HG03571 (cell line): Measurements from ENCODE around the gene C8B.

ENCODE experiments used
- ATAC-seq: cut with Tn5 transposase; IDR thresholded peaks from one replicate; pipeline ENCODE4 v1.9.1; 2021; ENCODE audit not compliant: unreplicated experiment

C8B gene

DNA sequence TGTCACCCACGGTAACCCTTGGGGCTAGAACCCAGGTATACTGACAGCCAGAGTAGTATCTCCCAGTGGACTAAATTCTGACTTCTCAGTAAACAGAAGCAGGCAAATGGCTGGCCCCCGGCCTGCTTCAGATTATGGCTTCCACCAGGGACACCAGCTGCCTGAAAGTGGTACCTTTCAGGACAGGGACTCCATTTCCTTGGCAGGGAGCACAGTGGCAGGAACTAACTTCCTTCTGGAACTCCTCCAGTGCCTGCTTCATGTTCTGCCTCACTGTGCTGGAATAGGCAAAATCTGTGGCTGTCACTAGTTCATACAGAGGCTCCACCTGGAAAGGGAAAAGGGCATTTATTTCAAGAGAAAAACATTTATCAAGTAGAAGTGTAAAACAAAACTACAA lies 32.7 kb downstream of the C8B start:
- no peak for ATAC-seq

DNA sequence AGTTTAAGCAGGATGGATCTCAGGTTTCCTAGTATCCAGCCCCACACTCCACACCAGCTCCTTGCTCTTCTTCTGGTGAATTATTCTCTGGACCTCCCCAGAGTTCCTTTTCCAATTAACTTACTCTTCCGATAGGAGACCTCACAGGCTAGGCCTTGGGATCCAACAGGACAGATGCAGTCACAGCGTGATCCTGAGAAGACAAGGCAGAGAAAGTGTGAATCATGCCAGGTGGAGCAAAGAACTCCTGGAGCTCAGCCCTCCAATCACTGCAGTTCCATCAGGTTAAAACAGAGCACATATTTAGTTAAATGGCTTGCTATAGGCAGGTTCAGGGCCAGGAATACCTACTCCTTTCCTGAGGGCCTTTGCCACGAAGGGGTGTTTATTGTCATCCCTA lies 34.1 kb downstream of the C8B start:
- ATAC-seq = no peak

DNA sequence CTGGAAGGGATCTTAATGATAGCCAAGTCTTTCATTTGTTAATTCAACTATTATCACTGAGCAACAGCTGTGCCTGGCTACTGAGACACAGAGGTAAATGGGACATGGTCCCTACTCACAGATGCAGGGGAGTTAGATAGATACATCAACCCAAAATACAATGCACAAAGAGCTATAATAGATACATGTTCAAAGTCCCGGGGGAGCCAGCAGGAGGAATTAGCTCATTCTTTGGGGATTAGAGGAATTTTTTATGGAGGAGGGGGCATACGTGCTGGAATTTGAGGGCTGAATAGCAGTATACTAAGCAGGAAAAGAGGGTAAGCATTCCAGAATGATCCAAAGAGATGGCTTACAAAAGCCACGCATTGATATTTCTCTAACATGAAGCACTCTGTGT lies 34.6 kb downstream of the C8B start:
- ATAC-seq = no peak

GRCh38 chr1:56929492-56929891 lies 36.3 kb downstream of the C8B start:
- ATAC-seq = no peak

DNA sequence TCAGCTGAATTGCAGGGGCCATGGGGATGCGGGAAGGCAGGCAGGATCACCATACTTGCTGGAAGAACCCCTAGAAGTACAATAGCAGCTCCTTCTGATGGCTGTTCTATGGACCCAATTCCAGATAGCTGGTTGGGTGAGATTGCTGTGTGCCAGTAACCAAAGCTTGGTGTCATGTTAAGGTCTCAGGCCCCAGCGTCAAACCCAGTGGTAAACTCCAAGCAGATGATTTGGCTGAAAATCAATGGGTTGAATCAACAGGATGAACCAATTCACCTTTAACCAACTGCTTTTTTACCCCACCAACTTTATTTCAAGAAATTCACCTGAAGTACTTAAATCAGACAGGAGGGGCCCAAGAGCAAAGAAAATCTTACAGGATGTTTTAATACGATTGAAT lies 37.8 kb downstream of the C8B start:
- ATAC-seq = no peak

DNA sequence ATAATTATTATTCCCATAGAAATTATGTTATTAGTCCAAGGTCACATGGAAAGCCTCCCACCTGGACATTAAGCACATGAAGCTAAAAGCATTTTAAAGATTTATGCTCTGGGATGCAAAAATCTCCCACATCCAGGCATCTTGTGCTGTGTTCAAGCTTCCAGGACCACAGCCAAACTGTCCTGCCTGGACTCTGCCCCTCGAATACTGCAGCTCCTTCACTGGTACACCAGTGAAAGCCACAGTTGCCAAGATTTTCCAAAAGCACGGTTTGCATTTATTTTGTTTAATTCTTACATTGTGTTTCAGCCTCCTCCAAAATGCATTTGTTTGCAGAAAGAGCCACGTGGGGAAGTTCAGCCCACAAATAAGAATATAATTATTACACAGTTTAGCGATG lies 38.6 kb downstream of the C8B start:
- ATAC-seq = no peak

DNA sequence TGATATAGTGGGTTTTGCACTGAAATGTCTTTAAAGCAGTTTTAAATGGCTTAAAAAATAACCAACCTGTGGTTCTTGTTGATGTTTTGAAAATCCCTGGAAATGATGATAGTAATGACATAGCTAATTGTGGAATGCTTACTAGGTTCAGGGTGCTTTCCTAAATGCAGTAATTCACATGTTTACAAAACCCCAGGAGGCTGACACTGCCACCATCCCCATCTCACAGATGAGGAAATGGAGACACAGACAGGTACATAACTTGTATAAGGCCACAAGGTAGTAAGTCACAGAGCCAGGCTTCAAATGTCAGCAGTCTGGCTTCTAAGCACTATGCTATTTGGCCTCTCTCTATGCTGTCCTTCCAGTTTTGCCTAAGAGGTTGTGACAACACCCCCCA lies 40.6 kb downstream of the C8B start:
- no peak for ATAC-seq

GRCh38 chr1:56924116-56924515 lies 41.7 kb downstream of the C8B start:
- ATAC-seq = no peak

GRCh38 chr1:56923201-56923600 lies 42.6 kb downstream of the C8B start:
- no peak for ATAC-seq

DNA sequence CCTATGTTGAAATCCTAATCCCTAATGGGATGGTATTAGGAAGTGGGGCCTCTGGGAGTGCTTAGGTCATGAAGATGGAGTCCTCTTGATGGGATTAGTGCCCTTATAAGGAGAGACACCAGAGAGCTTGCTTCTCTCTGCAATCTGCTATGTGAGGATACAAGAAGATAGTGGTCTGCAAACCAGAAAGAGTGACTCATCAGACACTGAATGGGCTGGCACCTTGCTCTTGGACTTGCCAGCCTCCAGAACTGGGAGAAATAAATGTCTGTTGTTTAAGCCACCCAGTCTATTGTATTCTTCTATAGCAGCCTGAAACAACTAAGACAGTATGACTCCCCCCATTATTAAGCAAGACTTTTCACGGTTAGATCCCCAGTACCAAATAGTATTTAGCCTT lies 43.3 kb downstream of the C8B start:
- ATAC-seq = no peak

GRCh38 chr1:56922070-56922469 lies 43.7 kb downstream of the C8B start:
- no peak for ATAC-seq

DNA sequence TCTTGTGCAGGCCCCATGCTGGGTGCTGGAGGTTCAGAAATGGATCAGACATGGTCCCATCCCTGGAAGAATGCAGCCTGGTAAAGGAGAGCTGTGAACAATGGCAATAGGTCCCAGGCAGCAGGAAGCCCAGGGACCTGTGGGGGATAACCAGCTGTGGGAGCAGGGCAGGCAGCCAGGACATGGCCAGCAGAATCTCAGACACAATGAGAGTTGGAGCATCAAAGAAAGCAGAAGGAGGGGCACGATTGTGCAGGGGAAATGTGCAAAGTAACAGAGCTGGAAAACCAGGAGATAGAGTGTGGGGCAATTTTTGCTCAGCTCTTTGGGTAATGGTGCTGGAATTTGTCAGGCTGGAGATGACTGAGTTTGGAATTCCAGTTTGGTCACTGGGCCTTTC lies 44.3 kb downstream of the C8B start:
- ATAC-seq = no peak

DNA sequence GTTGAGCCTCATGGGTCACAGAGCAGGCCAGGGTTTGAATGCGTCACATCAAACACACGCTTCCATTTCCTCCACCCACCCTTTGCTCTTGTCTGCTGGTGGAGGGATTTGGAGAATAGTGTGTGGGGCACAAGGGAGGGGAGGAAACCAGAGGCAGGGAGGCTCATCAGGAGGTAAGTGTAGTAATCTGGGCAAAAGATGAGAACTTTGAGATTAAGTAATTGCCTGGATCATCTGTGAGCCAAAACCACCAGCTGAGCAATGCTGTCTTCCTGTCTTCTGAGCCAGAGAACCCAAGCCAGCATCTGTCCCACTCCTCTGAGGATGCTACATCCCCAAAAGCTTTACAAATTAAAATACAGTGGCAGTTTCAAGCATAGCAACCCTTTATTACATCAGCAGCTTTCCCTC lies 45.2 kb downstream of the C8B start:
- ATAC-seq = no peak

GRCh38 chr1:56917356-56917755 lies 48.5 kb downstream of the C8B start:
- no peak for ATAC-seq

- no peak for ATAC-seq
These were observed 49.2 kb downstream of the C8B start for GRCh38 chr1:56916630-56917029.

GRCh38 chr1:56915960-56916359 lies 49.9 kb downstream of the C8B start:
- no peak for ATAC-seq

DNA sequence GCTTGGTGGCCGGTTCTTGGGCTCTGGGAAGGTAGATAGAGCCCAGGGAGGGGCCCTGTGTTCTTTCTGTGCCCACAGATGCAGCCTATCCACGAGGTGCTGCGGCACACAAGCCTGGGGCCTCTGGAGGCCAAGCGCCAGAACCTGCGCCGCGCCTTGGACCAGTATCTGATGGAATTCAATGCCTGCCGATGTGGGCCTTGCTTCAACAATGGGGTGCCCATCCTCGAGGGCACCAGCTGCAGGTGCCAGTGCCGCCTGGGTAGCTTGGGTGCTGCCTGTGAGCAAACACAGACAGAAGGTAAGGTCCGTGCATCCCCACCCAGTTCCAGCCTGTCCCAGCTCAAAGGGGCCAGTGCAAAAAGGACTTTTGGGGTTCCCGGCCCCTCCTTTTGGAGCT lies 53.5 kb downstream of the C8B start:
- ATAC-seq = no peak

DNA sequence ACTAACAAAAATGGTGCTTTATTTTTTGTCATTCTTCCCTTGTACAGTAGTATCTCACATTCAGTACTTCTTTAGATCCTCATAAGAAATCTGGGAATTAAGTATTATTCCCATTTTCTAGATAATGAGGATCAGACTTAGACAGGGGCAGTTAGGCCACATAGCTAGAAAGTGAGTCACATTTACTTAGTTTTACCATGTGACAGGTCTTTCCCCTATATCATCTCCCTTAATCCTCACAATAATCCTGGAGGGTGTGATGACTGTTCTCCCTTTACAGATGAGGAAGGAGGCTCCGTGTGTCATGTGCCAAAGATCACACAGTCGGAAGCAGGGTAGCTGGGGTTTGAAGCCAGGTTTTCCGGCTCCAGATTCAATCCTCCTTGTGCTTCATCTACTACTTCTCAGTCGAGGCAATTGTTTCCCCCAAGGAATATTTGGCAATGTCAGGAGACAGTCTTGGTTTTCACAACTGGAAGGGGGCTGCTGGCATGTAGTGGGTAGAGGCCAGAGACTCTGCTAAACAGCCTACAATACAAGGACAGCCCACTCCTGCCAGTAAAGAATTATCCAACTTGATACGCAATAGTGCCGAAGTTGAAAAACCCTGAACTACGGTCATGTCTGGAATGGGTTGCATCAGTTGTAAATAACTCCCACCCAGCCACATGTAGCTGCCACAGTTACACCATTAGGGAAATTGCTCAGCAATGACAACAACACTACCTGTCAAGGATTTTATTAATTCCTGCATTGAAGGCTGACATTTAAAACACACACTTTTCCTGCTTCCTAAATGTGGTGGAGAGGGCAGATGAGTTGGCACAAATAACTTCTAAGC lies 54.5 kb downstream of the C8B start:
- ATAC-seq = no peak

DNA sequence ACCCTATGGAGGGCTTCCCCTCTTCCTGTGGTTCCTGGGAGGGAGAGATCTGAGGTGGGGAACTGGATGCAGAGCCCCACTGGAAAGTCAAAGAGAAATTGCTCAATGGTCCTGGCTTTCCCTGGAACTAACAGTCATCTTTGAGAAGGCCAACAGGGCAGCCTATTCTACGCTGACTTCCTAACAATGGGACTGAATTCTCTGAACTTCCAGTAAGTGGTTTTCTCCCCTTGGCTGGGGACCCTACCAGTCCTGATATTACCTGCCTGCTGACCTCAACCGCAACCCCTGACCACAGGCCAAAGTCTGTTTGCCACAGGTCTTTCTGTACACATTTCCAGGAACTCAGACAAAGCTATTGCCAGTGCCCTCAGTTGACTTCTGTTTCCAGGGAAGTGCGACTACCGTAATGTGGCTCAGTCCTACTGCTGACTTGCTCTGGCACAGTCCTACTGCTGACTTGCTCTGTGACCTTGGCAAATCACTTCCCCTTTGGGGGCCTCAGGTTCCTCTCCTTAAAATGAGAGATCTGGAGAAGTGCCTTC lies 55.3 kb downstream of the C8B start:
- ATAC-seq = no peak

DNA sequence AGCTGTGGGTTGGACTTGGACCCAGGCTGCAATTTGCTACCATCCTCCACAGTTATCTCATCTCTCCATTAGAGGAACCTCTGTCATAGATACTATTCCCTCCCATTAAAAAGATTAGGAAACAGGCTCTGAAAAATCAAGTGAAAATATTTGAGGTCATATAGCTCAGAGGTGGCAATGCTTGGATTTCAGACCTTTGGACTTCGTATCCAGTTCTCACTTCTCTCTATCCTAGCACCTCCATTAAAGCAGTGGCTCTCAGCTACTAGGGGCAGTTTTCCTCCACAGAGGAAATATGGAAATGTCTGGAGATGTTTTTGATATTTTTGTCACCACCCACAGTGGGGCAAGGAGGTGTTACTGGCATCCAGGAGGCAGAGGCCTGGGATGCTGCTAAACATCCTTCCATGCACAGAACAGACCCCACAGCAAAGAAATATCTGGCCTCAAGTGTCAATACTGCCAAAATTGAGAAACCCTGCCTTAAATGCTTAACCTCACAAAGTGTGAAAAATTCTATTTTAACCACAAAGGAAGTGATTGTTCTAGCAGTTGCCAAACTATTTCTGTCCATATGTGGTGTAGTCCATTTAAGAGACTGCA lies 57.1 kb downstream of the C8B start:
- ATAC-seq = no peak

GRCh38 chr1:56905667-56906066 lies 60.1 kb downstream of the C8B start:
- ATAC-seq = no peak

- ATAC-seq = no peak
These were observed 61.0 kb downstream of the C8B start for GRCh38 chr1:56904663-56905397.
